ENCODE data around the gene LAMA4. TPM values are rescaled to one million over a fixed set of nuclear protein-coding genes. Genes with fewer than 3 reads are reported as not detected.

LAMA4 gene

DNA sequence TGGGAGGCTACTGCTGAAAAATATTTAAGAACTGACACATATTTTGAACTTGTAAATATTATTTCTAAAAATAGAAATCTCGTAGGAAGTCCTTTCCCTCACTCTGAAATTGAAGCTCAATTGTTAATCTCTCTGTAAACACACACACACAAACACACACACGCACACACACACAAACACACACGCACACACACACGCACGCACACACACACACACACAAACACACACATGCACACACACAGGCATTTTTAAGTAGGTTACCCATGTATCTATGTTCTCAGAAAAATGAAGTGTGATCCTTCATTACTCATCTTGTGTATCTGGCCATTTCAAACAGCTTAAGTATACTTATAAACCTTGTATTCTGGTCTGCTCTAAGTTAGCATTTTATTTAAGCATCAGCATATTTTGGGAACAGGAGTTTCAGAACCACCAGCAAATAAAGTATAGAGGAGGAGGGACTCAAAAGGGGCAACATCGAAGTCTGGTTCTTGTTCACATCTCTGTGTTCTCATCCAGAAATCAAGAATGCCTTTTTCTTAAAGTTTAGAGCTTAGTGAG, 188.9 kb downstream of the LAMA4 start:
- Histone ChIP-seq H2BK120ac (ENCODE audit: low read depth, low read length) (no peak overlapping the region), H2BK5ac (ENCODE audit: low read length) (no peak overlapping the region), H2BK12ac (ENCODE audit: low read length) (no peak overlapping the region), H3K14ac (ENCODE audit: low read length) (no peak overlapping the region), H3K27me3 (ENCODE audit: control insufficient read depth in 3 of 3, insufficient read depth in 3 of 3, low read depth in 1 of 3, low read length in 3 of 3) (no peaks in the 10 kb centered on the region), H3K4me1 (ENCODE audit: control insufficient read depth in 2 of 2, insufficient read depth in 1 of 2, low read depth in 1 of 2, low read length in 2 of 2) (no peaks in the 10 kb centered on the region), H3K4ac (ENCODE audit: low read length) (no peak overlapping the region), H3K9ac (ENCODE audit: low read depth, low read length, poor library complexity) (no peak overlapping the region), H3K4me3 (ENCODE audit: low read length in 2 of 2) (no peak overlapping the region), H3K27ac (replicated peaks; ENCODE audit: low read length) (no peak overlapping the region), H4K91ac (ENCODE audit: low read depth, low read length, poor library complexity) (no peak overlapping the region), H3K9me3 (replicated peaks in 1 of 2; ENCODE audit: control insufficient read depth in 2 of 2, insufficient read depth in 1 of 2, low read depth in 1 of 2, low read length in 2 of 2) (no peaks in the 10 kb centered on the region), H4K8ac (ENCODE audit: low read depth, low read length) (no peak overlapping the region), H3K4me2 (ENCODE audit: insufficient read depth, low read length, poor library complexity, severe bottlenecking) (no peak overlapping the region), H3K18ac (ENCODE audit: low read length) (no peak overlapping the region), H3K79me1 (ENCODE audit: low read depth, low read length) (no peaks in the 10 kb centered on the region), H2AFZ (ENCODE audit: low read length) (no peak overlapping the region), H3K36me3 (replicated peaks in 1 of 2; ENCODE audit: control insufficient read depth in 2 of 2, insufficient read depth in 2 of 2, low read length in 2 of 2) (peaks cover 0 to 20% of the 10 kb centered on the region in 2 donors), H2BK15ac (ENCODE audit: low read length) (no peak overlapping the region), H2AK5ac (ENCODE audit: low read depth, low read length) (no peak overlapping the region), H3K23ac (ENCODE audit: low read depth, low read length, poor library complexity) (no peak overlapping the region)
- WGBS, 2 donors (ENCODE audit: extremely low coverage in 2 of 2, insufficient read length in 2 of 2, insufficient replicate concordance in 1 of 2), result 100% methylated on average over 1 of the region's 6 CpGs; no CpG with 5 or more reads in 1 of the 2 donors
- no peak for DNase-seq (ENCODE audit: low spot score)

DNA sequence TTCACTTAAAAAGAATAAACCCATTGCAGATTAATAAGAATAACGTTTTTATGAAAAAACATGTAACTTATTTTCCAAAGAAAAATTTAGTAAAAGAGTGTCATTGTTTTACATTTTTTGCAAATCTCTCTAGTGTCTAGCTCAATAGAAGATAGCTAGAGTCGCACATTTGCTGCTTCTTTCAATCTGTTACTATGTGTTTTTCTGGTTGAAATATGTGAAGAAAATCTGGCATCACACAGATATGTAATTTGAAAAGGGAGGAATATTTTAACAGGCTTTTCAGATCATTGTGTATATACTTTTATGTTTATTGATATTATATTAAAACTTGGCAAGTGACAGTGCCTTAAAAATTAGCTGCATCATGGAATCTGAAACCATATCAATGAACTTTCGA, 191.4 kb downstream of the LAMA4 start:
- H2BK120ac ChIP-seq (ENCODE audit: low read depth, low read length), result no peak overlapping the region
- H3K4ac ChIP-seq (ENCODE audit: low read length), result no peak overlapping the region
- H3K79me1 ChIP-seq (ENCODE audit: low read depth, low read length), result no peaks in the 10 kb centered on the region
- WGBS, 2 donors (ENCODE audit: extremely low coverage in 2 of 2, insufficient read length in 2 of 2, insufficient replicate concordance in 1 of 2), result no CpG with 5 or more reads among the region's 3 CpGs
- no peak overlapping the region for H3K27ac ChIP-seq (replicated peaks; ENCODE audit: low read length)
- no peak overlapping the region for H2BK15ac ChIP-seq (ENCODE audit: low read length)
- no peak overlapping the region for H4K8ac ChIP-seq (ENCODE audit: low read depth, low read length)
- no peak for DNase-seq (ENCODE audit: low spot score)
- H2AFZ ChIP-seq (ENCODE audit: low read length), result no peak overlapping the region
- H3K36me3 ChIP-seq (replicated peaks in 1 of 2; ENCODE audit: control insufficient read depth in 2 of 2, insufficient read depth in 2 of 2, low read length in 2 of 2), result no peaks in the 10 kb centered on the region
- peaks cover 0 to 3% (median 0%) of the 10 kb centered on the region in 3 experiments for H3K27me3 ChIP-seq (ENCODE audit: control insufficient read depth in 3 of 3, insufficient read depth in 3 of 3, low read depth in 1 of 3, low read length in 3 of 3)
- H3K23ac ChIP-seq (ENCODE audit: low read depth, low read length, poor library complexity), result no peak overlapping the region
- no peak overlapping the region for H2BK12ac ChIP-seq (ENCODE audit: low read length)
- H3K4me1 ChIP-seq (ENCODE audit: control insufficient read depth in 2 of 2, insufficient read depth in 1 of 2, low read depth in 1 of 2, low read length in 2 of 2), result no peaks in the 10 kb centered on the region
- H2BK5ac ChIP-seq (ENCODE audit: low read length), result no peak overlapping the region
- H3K4me3 ChIP-seq (ENCODE audit: low read length in 2 of 2), result no peak overlapping the region
- H3K9me3 ChIP-seq (replicated peaks in 1 of 2; ENCODE audit: control insufficient read depth in 2 of 2, insufficient read depth in 1 of 2, low read depth in 1 of 2, low read length in 2 of 2), result no peaks in the 10 kb centered on the region
- H3K14ac ChIP-seq (ENCODE audit: low read length), result no peak overlapping the region
- H2AK5ac ChIP-seq (ENCODE audit: low read depth, low read length), result no peak overlapping the region
- no peak overlapping the region for H3K4me2 ChIP-seq (ENCODE audit: insufficient read depth, low read length, poor library complexity, severe bottlenecking)
- no peak overlapping the region for H3K18ac ChIP-seq (ENCODE audit: low read length)
- no peak overlapping the region for H3K9ac ChIP-seq (ENCODE audit: low read depth, low read length, poor library complexity)
- no peak overlapping the region for H4K91ac ChIP-seq (ENCODE audit: low read depth, low read length, poor library complexity)

DNA sequence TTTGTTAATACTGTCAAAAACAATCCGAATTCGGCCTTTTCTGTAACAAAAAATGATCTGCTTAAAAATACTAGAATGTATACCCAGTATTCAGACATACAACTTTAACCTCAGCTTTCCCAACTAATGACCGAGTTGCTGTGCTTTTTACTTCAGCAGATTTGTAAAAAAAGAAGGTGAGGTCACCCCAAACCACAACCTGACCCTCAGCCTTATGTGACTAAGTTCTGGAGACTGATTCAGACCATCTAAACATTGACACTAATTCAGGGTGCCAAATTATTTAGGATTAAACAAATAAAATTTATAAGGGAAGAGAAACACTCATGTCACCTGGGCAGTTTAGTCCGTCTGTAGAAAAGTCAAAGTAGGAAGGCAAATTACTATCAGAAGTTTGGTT, 192.8 kb downstream of the LAMA4 start:
- Histone ChIP-seq H3K4me1 (ENCODE audit: control insufficient read depth in 2 of 2, insufficient read depth in 1 of 2, low read depth in 1 of 2, low read length in 2 of 2) (no peaks in the 10 kb centered on the region), H3K9me3 (replicated peaks in 1 of 2; ENCODE audit: control insufficient read depth in 2 of 2, insufficient read depth in 1 of 2, low read depth in 1 of 2, low read length in 2 of 2) (no peaks in the 10 kb centered on the region), H3K4ac (ENCODE audit: low read length) (no peak overlapping the region), H3K14ac (ENCODE audit: low read length) (no peak overlapping the region), H3K23ac (ENCODE audit: low read depth, low read length, poor library complexity) (no peak overlapping the region), H3K4me2 (ENCODE audit: insufficient read depth, low read length, poor library complexity, severe bottlenecking) (no peak overlapping the region), H2AFZ (ENCODE audit: low read length) (no peak overlapping the region), H2BK5ac (ENCODE audit: low read length) (no peak overlapping the region), H3K79me1 (ENCODE audit: low read depth, low read length) (no peaks in the 10 kb centered on the region), H2AK5ac (ENCODE audit: low read depth, low read length) (no peak overlapping the region), H3K27me3 (ENCODE audit: control insufficient read depth in 3 of 3, insufficient read depth in 3 of 3, low read depth in 1 of 3, low read length in 3 of 3) (peaks cover 0 to 12% (median 0%) of the 10 kb centered on the region in 3 experiments), H3K9ac (ENCODE audit: low read depth, low read length, poor library complexity) (no peak overlapping the region), H2BK120ac (ENCODE audit: low read depth, low read length) (no peak overlapping the region), H3K36me3 (replicated peaks in 1 of 2; ENCODE audit: control insufficient read depth in 2 of 2, insufficient read depth in 2 of 2, low read length in 2 of 2) (no peaks in the 10 kb centered on the region), H3K18ac (ENCODE audit: low read length) (no peak overlapping the region), H3K27ac (replicated peaks; ENCODE audit: low read length) (no peak overlapping the region), H2BK12ac (ENCODE audit: low read length) (no peak overlapping the region), H4K8ac (ENCODE audit: low read depth, low read length) (no peak overlapping the region), H3K4me3 (ENCODE audit: low read length in 2 of 2) (no peak overlapping the region), H4K91ac (ENCODE audit: low read depth, low read length, poor library complexity) (no peak overlapping the region), H2BK15ac (ENCODE audit: low read length) (no peak overlapping the region)
- DNase-seq (ENCODE audit: low spot score), result no peak
- WGBS, 2 donors (ENCODE audit: extremely low coverage in 2 of 2, insufficient read length in 2 of 2, insufficient replicate concordance in 1 of 2), result no CpG with 5 or more reads among the region's 4 CpGs

Small RNAs within 50 kb of the gene (small RNA-seq; reads per million reads assigned to genes)
- gene RNU6-1226P (ENCODE audit: insufficient read depth), result not detected

Measured in neuronal stem cell (in vitro differentiated cells).